ENCODE measurements around the gene TUBA4A.
A peak's percentile ranks its signal among the peaks of the same experiment; 100 is the strongest.

The TUBA4A gene

GRCh38 chr2:219286436-219287115 is 32.9 kb upstream of the TUBA4A start:
- DNase-seq, result no peak

- DNase-seq, result no peak
Observed at GRCh38 chr2:219285894-219286425, 32.2 kb upstream of the TUBA4A start.

DNA sequence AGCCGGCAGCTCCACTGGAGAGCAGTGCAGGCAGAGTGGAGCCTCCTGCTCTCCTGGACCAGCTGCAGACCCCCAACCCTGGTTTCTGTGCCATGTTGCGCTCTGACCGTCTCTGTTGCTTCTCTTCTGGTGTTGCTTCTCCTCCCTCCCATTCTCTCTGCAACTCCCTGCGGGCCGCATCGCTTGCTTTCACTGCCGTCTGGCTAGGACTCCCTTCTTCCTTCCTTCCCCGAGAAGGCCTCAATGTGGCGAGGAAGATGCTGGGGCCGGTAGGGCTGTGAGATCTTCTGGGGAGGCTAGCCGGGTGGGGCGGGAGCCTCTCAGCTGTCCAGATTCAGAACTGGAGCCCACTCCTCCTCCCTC is 31.6 kb upstream of the TUBA4A start:
- no peak for DNase-seq

DNA sequence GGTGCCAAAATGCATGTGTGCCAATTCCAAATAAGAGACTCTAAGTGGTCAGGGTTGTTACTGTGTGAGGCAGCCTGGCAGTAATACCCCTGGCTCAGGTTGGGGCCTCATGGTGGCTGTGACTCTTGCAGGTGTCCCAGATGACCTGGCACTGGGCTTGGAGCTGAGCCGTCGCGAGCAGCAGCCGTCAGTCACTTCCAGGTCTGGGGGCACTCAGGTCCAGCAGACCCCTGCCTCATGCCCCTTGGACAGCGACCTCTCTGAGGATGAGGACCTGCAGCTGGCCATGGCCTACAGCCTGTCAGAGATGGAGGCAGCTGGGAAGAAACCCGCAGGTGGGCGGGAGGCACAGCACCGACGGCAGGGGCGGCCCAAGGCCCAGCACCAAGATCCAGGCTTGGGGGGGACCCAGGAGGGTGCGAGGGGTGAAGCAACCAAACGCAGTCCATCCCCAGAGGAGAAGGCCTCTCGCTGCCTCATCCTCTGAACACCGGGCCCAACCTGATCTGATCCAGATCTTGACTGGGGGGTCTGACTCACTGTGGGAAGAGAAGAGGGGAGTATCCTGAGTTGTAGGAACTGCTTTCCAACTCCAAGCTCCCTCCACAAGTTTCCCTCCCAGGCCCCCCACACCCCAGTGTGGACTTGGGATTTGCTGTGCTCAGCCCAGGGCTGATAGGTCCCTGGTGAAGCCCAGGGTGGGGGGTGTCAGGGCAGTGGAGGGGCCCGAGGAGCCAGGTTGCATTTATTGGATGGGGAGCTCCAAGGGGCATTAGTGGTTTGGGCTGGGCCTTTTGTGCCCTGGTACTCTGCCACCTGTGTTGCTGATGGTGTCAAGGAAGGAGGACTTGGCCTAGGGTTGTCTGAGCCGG is 31.0 kb upstream of the TUBA4A start:
- no peak for DNase-seq

GRCh38 chr2:219282943-219283581 is 29.3 kb upstream of the TUBA4A start:
- DNase-seq, result no peak

- DNase-seq, result no peak
Observed at GRCh38 chr2:219282375-219282774, 28.7 kb upstream of the TUBA4A start.

GRCh38 chr2:219281588-219281987 is 27.9 kb upstream of the TUBA4A start:
- DNase-seq, result no peak

DNA sequence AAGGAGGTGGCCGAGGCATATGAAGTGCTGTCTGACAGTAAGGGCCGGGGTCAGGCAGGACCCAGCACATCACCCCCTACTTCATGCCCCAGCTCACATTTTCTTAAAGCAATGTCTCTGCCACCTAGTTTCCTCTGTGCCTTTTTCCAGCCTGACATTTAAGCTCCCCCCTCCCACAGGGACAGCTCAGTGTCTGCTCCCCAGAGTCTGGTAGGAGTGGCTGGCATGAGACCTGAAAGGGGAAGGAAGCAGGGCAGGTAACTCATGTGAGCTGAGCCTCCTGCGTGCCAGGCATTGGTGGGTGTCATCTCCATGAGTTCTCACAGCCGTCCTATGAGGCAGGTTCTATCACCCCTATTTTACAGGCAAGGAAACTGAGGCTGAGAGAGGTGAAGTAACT is 26.9 kb upstream of the TUBA4A start:
- no peak for DNase-seq

GRCh38 chr2:219279916-219280516 is 26.3 kb upstream of the TUBA4A start:
- DNase-seq, result no peak

DNA sequence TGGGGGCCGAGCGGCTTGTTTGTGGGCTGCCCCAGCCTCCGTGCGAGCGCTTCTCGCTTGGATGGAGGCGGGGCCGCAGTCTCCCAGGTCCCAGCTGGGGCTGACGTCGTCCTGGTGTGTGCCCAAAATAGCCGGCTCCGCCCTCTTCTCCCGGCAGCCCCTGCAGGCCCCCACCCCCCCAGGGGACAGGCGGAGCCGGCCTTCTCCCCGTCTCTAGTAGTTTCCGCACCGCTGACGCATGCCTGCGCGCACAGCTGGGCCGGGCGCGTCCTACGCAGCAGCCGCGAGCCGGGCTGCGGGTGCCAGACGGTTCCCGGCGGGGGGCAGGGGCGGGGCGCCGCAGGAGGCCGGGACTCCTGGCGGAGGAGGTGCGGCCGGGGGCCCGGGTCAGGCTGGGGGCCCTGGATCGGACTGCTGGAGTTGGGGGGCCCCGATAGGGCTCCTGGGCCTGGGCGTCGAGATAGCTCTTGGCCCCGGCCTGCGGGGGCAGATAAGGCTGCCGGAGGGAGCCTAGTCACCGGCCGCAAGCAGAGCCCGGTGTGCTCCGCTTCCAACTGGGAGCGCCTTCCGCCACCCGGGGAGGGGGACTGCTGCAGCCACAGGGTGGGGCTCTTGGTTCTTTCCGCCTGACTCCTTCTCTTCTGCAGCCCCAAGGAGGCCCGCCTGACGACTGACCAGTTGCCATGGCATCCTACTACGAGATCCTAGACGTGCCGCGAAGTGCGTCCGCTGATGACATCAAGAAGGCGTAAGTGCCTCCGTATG is 25.6 kb upstream of the TUBA4A start, which contains the start of gene DNAJB2:
TSS of gene DNAJB2 (plus strand) at position 216 of the 765 bp plus-strand sequence. CDS start at position 684, 468 bp downstream.
- peak; percentile 100 for DNase-seq

- DNase-seq, result no peak
Observed at GRCh38 chr2:219278655-219279150, 25.0 kb upstream of the TUBA4A start.

DNA sequence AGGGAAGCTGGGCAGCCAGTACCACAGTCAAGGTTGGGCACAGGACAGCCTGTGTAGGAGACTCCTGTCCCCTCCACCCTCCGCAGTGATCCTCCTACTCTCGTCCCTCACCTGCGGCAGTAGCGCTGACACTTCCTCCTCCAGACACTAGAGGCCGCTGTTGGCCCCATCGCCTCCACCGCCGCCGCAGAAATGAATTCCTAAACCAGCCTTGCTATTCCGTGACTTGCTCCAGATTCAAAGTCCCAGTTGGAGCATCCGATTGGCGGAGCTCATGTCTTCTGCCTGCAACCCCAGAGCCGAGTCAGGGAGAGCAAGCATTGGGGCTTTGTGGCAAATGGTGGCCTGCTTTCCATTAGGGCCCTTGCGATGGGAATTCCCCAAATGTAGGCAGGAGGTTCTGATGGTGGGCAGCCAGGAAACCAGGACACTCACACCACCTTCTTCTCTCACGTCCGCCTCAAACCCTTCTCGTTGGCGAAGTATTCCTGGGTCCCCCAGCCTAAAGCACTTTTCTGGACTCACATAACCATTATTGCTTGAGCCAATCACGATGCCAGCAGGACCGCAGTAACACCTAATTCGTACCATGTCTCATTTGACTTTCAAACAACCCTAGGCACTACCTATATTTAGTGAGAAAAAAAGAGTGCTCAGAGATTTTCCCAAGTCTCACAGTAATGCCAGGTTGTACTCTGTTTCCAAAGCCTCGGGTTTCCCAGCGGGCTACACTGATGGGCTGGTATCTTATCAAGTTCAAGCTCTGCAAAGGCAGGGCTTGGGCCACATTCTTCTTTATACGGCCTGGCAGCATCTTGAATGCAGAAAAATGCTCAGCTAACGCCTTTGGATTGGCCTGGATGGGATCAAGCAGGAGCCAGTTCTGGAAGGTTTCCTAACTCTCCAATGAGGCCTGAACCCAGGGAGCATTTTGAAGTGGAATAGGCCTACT is 24.3 kb upstream of the TUBA4A start:
- DNase-seq, result peak; percentile 83

DNA sequence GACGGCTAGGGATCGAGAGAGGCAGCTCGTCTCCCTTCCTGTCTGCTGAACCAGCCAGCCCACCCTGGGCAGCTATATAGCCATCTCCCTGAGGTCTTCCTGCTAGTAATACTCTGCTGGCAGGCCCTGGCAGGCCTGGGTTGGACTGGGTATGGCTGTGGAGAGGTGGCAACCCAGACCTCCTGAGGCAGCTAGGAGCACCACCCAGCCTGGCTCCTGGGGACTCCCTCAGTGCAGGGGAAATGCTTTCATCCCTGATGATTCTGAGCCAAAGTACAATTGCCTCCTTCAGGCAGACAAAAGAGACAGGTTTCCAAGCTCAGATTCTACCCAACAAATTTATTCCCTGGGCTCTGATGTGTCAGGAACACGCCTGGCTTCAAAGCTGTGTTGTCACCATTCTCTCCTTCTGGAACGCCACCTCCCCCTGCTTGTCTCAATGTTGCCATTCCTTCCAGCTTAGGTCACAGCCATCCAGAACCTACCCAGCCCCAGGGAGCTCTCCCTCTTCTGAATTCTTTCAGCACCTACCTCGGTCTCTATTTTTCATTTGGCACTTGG is 20.7 kb upstream of the TUBA4A start:
- no peak for DNase-seq

DNA sequence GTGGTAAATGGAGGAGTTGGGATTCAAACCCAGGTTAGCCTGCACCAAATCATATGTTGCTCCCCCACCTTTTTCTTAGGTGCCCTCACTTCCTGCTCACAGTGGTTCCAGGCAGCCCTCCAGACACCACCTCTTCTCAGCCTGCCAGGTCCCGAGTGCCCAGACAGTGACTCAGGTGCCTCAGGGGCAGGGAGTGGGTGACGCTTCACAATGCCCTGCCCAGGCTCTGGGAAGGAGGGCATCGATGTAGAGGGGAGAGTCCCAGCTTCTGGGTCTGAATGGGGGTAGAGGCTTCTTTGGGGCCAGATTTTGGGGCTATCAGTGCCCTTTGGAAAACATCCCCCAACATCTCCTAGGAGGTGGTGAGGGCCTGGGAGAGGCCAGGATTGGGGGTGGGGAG is 20.2 kb upstream of the TUBA4A start:
- no peak for DNase-seq

GRCh38 chr2:219272995-219273394 is 19.3 kb upstream of the TUBA4A start:
- DNase-seq, result no peak

GRCh38 chr2:219272356-219272755 is 18.6 kb upstream of the TUBA4A start:
- DNase-seq, result no peak

GRCh38 chr2:219271021-219271420 is 17.3 kb upstream of the TUBA4A start:
- no peak for DNase-seq

- no peak for DNase-seq
Observed at GRCh38 chr2:219270055-219270372, 16.3 kb upstream of the TUBA4A start.

DNA sequence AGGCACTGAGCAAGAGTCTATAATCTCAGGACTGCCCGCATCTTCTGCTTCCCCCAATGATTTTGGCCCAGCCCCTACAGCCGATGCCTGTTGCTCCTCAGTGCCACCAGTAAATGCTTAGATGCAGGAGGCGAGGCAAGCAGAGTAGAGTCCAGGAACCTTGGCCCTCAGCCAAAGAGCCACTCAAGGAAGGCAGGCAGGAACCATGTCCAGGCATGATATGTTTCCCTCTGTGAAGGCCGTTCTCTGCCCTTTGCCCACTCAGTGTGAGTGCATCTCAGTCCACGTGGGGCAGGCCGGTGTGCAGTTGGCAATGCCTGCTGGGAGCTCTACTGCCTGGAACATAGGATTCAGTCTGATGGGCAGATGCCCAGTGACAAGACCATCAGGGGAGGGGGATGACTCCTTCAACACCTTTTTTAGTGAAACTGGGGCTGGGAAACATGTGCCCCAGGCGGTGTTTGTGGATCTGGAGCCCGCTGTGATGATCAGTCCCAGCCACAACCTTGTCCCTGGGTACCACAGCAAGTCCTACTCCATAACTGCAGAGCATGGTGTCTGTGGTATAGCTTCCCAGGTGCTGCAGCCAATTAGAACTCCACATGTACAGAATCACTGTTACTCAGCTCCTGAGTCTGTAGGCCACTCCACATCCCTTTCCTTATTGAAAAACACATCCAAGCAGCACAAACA is 15.8 kb upstream of the TUBA4A start:
- no peak for DNase-seq

DNA sequence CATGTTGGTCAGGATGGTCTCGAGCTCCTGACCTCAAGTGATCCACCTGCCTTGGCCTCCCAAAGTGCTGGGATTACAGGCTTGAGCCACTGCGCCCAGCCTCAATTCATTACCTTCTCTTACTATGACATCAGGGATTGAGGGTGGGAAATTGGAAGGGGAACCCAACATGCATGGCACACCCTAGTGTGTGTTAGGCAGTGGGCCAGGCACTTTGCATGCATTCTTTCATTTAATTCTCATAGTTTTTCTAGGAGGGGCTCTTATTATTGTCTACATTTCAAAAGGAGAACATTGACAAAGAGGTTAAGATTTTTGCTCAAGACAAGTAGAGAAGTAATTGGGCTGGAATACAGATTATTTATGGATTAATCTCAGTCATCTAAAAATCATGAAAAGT is 14.6 kb upstream of the TUBA4A start:
- DNase-seq, result no peak

Data from stimulated activated CD4-positive, alpha-beta T cell treated with anti-CD3 and anti-CD28 coated beads, Interleukin-15, amount 100 ng/mL, for 24 hours (primary cell).